HS-5 (cell line): ENCODE data around the gene GRAP2.
"Not testable (repeated sequence)": the region's sequence is repeated elsewhere in the genome, so short reads cannot be mapped to it uniquely, and the experiment has no call there.

Experiments
- DNase-seq: peaks from one replicate; pipeline ENCODE4 v3.0.0-alpha.2; 2012; ENCODE audit warnings: low read depth

The GRAP2 gene

GRCh38 chr22:39898997-39899396 lies 1.9 kb upstream of the GRAP2 start:
- DNase-seq = no peak

GRCh38 chr22:39901565-39902146 lies 772 bp downstream of the GRAP2 start:
- DNase-seq = no peak

GRCh38 chr22:39904024-39904423 lies 3.1 kb downstream of the GRAP2 start:
- not testable (repeated sequence) for DNase-seq

GRCh38 chr22:39904862-39905261 lies 4.0 kb downstream of the GRAP2 start:
- no peak for DNase-seq

GRCh38 chr22:39905687-39906086 lies 4.8 kb downstream of the GRAP2 start:
- DNase-seq = no peak

GRCh38 chr22:39906207-39906606 lies 5.3 kb downstream of the GRAP2 start:
- DNase-seq = no peak

GRCh38 chr22:39907047-39907446 lies 6.2 kb downstream of the GRAP2 start:
- no peak for DNase-seq

- no peak for DNase-seq
Measured at GRCh38 chr22:39907605-39908097, 6.8 kb downstream of the GRAP2 start.

GRCh38 chr22:39908136-39908535 lies 7.3 kb downstream of the GRAP2 start:
- DNase-seq = no peak

GRCh38 chr22:39908737-39909136 lies 7.9 kb downstream of the GRAP2 start:
- no peak for DNase-seq

GRCh38 chr22:39910876-39911613 lies 10.2 kb downstream of the GRAP2 start:
- DNase-seq = no peak

GRCh38 chr22:39913321-39913720 lies 12.4 kb downstream of the GRAP2 start:
- no peak for DNase-seq

- no peak for DNase-seq
Measured at GRCh38 chr22:39913886-39914285, 13.0 kb downstream of the GRAP2 start.

- no peak for DNase-seq
Measured at GRCh38 chr22:39914584-39914983, 13.7 kb downstream of the GRAP2 start.

GRCh38 chr22:39915295-39915726 lies 14.4 kb downstream of the GRAP2 start:
- no peak for DNase-seq

- DNase-seq = no peak
Measured at GRCh38 chr22:39916496-39916895, 15.6 kb downstream of the GRAP2 start.

- DNase-seq = no peak
Measured at GRCh38 chr22:39917197-39917643, 16.3 kb downstream of the GRAP2 start.

GRCh38 chr22:39917776-39918495 lies 17.1 kb downstream of the GRAP2 start:
- no peak for DNase-seq

- no peak for DNase-seq
Measured at GRCh38 chr22:39920134-39920743, 19.4 kb downstream of the GRAP2 start.

- no peak for DNase-seq
Measured at GRCh38 chr22:39923696-39924095, 22.8 kb downstream of the GRAP2 start.

GRCh38 chr22:39924286-39924685 lies 23.4 kb downstream of the GRAP2 start:
- DNase-seq = no peak

GRCh38 chr22:39925273-39925672 lies 24.4 kb downstream of the GRAP2 start:
- no peak for DNase-seq
